ENCODE data around the gene RNF20. TPM values are rescaled to one million over a fixed set of nuclear protein-coding genes. Genes with fewer than 3 reads are reported as not detected.

RNF20 gene
- total and polyA plus RNA-seq, 10 of the 15 experiments (the other 5 are each of a cell fraction or from before 2014, with no cell fraction given) = 7.5 to 38.9 (median 26.7) TPM

DNA sequence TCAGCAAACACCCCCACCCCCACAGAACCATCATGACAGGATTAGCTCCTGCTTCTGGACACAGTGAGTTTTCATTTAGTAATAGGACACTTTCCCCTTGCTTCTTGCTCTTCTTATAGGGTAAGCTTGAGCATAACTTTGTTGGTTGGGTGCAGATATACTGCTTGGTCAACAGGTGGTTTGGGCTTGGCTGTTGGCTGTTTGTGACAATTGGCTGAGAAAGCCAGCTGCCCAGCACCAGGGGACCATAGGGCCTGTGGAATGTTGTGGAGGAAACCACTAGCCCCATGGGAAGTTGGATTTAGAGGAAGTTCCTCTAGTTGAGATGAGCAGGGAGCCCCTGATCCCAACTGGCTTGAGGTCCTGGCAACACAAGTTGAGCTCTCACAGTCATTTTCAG lies 30.6 kb downstream of the RNF20 start:
- Histone ChIP-seq H3K27ac (ENCODE audit: control insufficient read depth, insufficient read depth) (no peak overlapping the region), H2AFZ (ENCODE audit: control insufficient read depth, low read depth, low read length) (no peak overlapping the region), H3K4me1 (ENCODE audit: control insufficient read depth, insufficient read depth, low read length) (no peaks in the 10 kb centered on the region), H3K36me3 (ENCODE audit: control insufficient read depth in 2 of 2, insufficient read depth in 2 of 2, low read length in 1 of 2) (peaks cover 3 to 10% of the 10 kb centered on the region in 2 experiments), H3K4me3 (no peak overlapping the region), H3K4me2 (ENCODE audit: control insufficient read depth, insufficient read depth) (no peak overlapping the region), H4K20me1 (ENCODE audit: control insufficient read depth, insufficient read depth) (no peaks in the 10 kb centered on the region), H3K27me3 (replicated peaks in 1 of 2; ENCODE audit: control insufficient read depth in 2 of 2, insufficient read depth in 2 of 2, low read length in 1 of 2) (no peaks in the 10 kb centered on the region), H3K9me3 (replicated peaks; ENCODE audit: control insufficient read depth, insufficient read depth, low read length) (no peaks in the 10 kb centered on the region), H3K9ac (ENCODE audit: control insufficient read depth, insufficient read depth, low read length) (no peak overlapping the region), H3K79me2 (ENCODE audit: control insufficient read depth, insufficient read depth, low read length) (no peaks in the 10 kb centered on the region)
- FAIRE-seq (no peak), ATAC-seq (no peak), DNase-seq (ENCODE audit: low read depth, low spot score) (no peak)
- intact Hi-C loops (cut with micrococcal nuclease; ENCODE audit: unreplicated experiment) (no loop called here), in situ Hi-C loops (cut with MboI) (no loop called here)
- TF ChIP-seq BMI1 (IDR thresholded peaks at IDR 0.05; ENCODE audit: borderline replicate concordance) (no peak), ZZZ3 (IDR thresholded peaks at IDR 0.05; ENCODE audit: control insufficient read depth, insufficient read length, low read depth) (no peak), MXI1 (IDR thresholded peaks at IDR 0.05; ENCODE audit: low read depth, low read length) (no peak)
- TF ChIP-seq, protein P1, sequence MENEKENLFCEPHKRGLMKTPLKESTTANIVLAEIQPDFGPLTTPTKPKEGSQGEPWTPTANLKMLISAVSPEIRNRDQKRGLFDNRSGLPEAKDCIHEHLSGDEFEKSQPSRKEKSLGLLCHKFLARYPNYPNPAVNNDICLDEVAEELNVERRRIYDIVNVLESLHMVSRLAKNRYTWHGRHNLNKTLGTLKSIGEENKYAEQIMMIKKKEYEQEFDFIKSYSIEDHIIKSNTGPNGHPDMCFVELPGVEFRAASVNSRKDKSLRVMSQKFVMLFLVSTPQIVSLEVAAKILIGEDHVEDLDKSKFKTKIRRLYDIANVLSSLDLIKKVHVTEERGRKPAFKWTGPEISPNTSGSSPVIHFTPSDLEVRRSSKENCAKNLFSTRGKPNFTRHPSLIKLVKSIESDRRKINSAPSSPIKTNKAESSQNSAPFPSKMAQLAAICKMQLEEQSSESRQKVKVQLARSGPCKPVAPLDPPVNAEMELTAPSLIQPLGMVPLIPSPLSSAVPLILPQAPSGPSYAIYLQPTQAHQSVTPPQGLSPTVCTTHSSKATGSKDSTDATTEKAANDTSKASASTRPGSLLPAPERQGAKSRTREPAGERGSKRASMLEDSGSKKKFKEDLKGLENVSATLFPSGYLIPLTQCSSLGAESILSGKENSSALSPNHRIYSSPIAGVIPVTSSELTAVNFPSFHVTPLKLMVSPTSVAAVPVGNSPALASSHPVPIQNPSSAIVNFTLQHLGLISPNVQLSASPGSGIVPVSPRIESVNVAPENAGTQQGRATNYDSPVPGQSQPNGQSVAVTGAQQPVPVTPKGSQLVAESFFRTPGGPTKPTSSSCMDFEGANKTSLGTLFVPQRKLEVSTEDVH (IDR thresholded peaks at IDR 0.05; ENCODE audit: low read depth, partially characterized antibody) = no peak
- TF ChIP-seq, protein P2, sequence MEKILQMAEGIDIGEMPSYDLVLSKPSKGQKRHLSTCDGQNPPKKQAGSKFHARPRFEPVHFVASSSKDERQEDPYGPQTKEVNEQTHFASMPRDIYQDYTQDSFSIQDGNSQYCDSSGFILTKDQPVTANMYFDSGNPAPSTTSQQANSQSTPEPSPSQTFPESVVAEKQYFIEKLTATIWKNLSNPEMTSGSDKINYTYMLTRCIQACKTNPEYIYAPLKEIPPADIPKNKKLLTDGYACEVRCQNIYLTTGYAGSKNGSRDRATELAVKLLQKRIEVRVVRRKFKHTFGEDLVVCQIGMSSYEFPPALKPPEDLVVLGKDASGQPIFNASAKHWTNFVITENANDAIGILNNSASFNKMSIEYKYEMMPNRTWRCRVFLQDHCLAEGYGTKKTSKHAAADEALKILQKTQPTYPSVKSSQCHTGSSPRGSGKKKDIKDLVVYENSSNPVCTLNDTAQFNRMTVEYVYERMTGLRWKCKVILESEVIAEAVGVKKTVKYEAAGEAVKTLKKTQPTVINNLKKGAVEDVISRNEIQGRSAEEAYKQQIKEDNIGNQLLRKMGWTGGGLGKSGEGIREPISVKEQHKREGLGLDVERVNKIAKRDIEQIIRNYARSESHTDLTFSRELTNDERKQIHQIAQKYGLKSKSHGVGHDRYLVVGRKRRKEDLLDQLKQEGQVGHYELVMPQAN (conservative IDR thresholded peaks at IDR 0.05) = no peak
- TF ChIP-seq, protein P3, sequence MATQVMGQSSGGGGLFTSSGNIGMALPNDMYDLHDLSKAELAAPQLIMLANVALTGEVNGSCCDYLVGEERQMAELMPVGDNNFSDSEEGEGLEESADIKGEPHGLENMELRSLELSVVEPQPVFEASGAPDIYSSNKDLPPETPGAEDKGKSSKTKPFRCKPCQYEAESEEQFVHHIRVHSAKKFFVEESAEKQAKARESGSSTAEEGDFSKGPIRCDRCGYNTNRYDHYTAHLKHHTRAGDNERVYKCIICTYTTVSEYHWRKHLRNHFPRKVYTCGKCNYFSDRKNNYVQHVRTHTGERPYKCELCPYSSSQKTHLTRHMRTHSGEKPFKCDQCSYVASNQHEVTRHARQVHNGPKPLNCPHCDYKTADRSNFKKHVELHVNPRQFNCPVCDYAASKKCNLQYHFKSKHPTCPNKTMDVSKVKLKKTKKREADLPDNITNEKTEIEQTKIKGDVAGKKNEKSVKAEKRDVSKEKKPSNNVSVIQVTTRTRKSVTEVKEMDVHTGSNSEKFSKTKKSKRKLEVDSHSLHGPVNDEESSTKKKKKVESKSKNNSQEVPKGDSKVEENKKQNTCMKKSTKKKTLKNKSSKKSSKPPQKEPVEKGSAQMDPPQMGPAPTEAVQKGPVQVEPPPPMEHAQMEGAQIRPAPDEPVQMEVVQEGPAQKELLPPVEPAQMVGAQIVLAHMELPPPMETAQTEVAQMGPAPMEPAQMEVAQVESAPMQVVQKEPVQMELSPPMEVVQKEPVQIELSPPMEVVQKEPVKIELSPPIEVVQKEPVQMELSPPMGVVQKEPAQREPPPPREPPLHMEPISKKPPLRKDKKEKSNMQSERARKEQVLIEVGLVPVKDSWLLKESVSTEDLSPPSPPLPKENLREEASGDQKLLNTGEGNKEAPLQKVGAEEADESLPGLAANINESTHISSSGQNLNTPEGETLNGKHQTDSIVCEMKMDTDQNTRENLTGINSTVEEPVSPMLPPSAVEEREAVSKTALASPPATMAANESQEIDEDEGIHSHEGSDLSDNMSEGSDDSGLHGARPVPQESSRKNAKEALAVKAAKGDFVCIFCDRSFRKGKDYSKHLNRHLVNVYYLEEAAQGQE (IDR thresholded peaks at IDR 0.05; ENCODE audit: low read depth, low read length) = no peak
- POLR2A ChIA-PET = interaction anchor here (0.6 kb wide), 1 partner anchor 31 kb away, joined by 8 read pairs; no protein-coding TSS in a partner anchor
- BruUV-seq (replicated peaks) = no TSS peak
- RAD21 ChIA-PET (ENCODE audit: unreplicated experiment) = no interaction called here
- SMC1A ChIA-PET (ENCODE audit: uncharacterized antibody, unreplicated experiment) = interaction anchor here (0.7 kb wide), 1 partner anchor 9 kb away, joined by 4 read pairs; no protein-coding TSS in a partner anchor
- CTCF ChIA-PET = interaction anchor here (0.9 to 1.8 kb wide), 5 partner anchors 9 to 105 kb away, joined by 3 to 4 read pairs (median 4); partner anchors contain the start of gene RNF20

Data from GM12878 (cell line).